Measurements from ENCODE around the gene ABCB6. TPM values are rescaled to one million over a fixed set of nuclear protein-coding genes. Genes with fewer than 3 reads are reported as not detected.

ABCB6 gene
- total and polyA plus RNA-seq, 10 of the 15 experiments (the other 5 are each of a cell fraction or from before 2014, with no cell fraction given), result 2.3 to 22.1 (median 13.8) TPM

DNA sequence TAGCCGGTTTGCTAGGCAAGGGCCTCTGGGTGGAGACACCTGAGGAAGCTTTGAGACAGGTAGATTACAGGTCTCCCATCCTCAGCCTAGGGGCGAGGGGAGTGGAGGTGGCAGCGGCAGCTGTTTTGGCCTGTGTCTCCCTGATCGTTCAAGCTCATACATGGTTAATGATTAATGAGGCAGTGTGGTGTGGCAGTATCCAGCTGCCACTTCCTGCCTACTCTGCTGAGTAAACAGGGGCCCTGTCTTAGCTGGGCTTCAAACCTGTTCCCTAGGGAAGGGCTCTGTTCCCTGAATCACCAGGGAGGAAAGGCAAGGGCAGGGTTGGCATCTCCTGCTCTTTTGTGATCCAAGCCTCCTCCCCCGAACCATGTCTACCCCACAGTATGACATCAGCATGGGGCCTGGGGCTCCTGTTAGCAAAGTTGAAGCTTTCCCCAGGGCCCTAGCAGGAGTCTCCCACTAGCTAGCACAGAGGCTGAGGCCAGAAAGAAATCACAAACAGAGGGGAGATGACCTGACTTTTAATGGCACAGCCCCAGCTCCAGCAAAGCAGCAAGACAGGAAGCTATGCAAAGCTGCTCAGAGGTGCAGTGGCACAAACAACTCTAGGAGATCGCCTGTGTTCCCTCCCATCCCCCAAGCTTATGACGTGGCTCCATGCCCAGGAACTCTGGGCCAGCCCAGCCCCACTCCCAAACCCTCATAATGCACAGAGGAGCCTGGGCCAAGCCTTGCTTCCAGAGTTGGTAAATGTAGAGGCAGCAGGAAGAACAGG is 30.6 kb upstream of the ABCB6 start (continued):
- TF ChIP-seq, protein P1, sequence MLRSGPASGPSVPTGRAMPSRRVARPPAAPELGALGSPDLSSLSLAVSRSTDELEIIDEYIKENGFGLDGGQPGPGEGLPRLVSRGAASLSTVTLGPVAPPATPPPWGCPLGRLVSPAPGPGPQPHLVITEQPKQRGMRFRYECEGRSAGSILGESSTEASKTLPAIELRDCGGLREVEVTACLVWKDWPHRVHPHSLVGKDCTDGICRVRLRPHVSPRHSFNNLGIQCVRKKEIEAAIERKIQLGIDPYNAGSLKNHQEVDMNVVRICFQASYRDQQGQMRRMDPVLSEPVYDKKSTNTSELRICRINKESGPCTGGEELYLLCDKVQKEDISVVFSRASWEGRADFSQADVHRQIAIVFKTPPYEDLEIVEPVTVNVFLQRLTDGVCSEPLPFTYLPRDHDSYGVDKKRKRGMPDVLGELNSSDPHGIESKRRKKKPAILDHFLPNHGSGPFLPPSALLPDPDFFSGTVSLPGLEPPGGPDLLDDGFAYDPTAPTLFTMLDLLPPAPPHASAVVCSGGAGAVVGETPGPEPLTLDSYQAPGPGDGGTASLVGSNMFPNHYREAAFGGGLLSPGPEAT (IDR thresholded peaks at IDR 0.05; ENCODE audit: low read depth), result peak; percentile 89
- TF ChIP-seq TAF1 (IDR thresholded peaks at IDR 0.05; ENCODE audit: borderline replicate concordance, low read depth, low read length) (no peak), CBFB (IDR thresholded peaks at IDR 0.05; ENCODE audit: low read depth) (no peak), BMI1 (IDR thresholded peaks at IDR 0.05; ENCODE audit: borderline replicate concordance) (no peak), ZBED1 (IDR thresholded peaks at IDR 0.05; ENCODE audit: borderline replicate concordance) (no peak), IRF4 (IDR thresholded peaks at IDR 0.05; ENCODE audit: low read depth, low read length) (no peak), BHLHE40 (IDR thresholded peaks at IDR 0.05; ENCODE audit: borderline replicate concordance in 1 of 2, low read depth in 2 of 2, low read length in 1 of 2) (peak in 1 of 2 experiments; percentile 57; a peak in 1 of 4 replicates), ZNF207 (IDR thresholded peaks at IDR 0.05; ENCODE audit: borderline replicate concordance) (no peak; the same call in 1 of the 2 replicates), HDAC2 (IDR thresholded peaks at IDR 0.05) (no peak), SMAD5 (IDR thresholded peaks at IDR 0.05; ENCODE audit: low read depth) (no peak), SUZ12 (IDR thresholded peaks at IDR 0.05; ENCODE audit: unreplicated experiment) (no peak), RBBP5 (conservative IDR thresholded peaks at IDR 0.05) (no peak), FOXK2 (IDR thresholded peaks at IDR 0.05) (peak; percentile 76), SRF (IDR thresholded peaks at IDR 0.05; ENCODE audit: low read depth in 2 of 2, low read length in 2 of 2) (no peak), POLR2AphosphoS5 (IDR thresholded peaks at IDR 0.05; ENCODE audit: low read length) (peak; percentile 33; the same call in 1 of the 2 replicates), ZNF217 (IDR thresholded peaks at IDR 0.05) (no peak)
- TF ChIP-seq, protein P2, sequence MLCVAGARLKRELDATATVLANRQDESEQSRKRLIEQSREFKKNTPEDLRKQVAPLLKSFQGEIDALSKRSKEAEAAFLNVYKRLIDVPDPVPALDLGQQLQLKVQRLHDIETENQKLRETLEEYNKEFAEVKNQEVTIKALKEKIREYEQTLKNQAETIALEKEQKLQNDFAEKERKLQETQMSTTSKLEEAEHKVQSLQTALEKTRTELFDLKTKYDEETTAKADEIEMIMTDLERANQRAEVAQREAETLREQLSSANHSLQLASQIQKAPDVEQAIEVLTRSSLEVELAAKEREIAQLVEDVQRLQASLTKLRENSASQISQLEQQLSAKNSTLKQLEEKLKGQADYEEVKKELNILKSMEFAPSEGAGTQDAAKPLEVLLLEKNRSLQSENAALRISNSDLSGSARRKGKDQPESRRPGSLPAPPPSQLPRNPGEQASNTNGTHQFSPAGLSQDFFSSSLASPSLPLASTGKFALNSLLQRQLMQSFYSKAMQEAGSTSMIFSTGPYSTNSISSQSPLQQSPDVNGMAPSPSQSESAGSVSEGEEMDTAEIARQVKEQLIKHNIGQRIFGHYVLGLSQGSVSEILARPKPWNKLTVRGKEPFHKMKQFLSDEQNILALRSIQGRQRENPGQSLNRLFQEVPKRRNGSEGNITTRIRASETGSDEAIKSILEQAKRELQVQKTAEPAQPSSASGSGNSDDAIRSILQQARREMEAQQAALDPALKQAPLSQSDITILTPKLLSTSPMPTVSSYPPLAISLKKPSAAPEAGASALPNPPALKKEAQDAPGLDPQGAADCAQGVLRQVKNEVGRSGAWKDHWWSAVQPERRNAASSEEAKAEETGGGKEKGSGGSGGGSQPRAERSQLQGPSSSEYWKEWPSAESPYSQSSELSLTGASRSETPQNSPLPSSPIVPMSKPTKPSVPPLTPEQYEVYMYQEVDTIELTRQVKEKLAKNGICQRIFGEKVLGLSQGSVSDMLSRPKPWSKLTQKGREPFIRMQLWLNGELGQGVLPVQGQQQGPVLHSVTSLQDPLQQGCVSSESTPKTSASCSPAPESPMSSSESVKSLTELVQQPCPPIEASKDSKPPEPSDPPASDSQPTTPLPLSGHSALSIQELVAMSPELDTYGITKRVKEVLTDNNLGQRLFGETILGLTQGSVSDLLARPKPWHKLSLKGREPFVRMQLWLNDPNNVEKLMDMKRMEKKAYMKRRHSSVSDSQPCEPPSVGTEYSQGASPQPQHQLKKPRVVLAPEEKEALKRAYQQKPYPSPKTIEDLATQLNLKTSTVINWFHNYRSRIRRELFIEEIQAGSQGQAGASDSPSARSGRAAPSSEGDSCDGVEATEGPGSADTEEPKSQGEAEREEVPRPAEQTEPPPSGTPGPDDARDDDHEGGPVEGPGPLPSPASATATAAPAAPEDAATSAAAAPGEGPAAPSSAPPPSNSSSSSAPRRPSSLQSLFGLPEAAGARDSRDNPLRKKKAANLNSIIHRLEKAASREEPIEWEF (IDR thresholded peaks at IDR 0.05; ENCODE audit: insufficient replicate concordance, low read depth, low read length), result no peak
- TF ChIP-seq, protein P3, sequence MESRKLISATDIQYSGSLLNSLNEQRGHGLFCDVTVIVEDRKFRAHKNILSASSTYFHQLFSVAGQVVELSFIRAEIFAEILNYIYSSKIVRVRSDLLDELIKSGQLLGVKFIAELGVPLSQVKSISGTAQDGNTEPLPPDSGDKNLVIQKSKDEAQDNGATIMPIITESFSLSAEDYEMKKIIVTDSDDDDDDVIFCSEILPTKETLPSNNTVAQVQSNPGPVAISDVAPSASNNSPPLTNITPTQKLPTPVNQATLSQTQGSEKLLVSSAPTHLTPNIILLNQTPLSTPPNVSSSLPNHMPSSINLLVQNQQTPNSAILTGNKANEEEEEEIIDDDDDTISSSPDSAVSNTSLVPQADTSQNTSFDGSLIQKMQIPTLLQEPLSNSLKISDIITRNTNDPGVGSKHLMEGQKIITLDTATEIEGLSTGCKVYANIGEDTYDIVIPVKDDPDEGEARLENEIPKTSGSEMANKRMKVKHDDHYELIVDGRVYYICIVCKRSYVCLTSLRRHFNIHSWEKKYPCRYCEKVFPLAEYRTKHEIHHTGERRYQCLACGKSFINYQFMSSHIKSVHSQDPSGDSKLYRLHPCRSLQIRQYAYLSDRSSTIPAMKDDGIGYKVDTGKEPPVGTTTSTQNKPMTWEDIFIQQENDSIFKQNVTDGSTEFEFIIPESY (IDR thresholded peaks at IDR 0.05), result no peak

Data from GM12878 (cell line).